HG03060 (cell line): ENCODE results near the gene CDKL5.

Source experiments
- ATAC-seq: cut with Tn5 transposase; IDR thresholded peaks from one replicate; pipeline ENCODE4 v1.9.1; 2021; ENCODE audit warnings: low read depth, moderate number of reproducible peaks; ENCODE audit not compliant: unreplicated experiment

The CDKL5 gene

DNA sequence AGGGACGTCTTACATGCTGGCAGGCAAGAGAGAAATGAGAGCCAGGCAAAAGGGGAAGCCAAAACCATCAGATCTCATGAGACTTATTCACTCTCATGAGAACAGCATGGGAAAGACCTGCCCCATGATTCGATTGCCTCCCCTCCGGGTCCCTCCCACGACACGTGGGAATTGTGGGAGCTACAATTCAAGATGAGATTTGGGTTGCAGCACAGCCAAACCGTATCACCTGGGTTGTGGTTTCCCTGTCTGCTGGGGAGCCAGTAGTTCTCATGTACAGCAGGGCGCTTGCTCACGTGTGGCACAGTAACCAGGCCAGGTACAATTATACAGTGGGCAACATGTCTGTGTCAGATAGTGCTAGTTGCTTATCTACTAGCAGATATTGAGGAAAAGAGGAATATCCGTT is 257.6 kb downstream of the CDKL5 start:
- ATAC-seq: no peak

DNA sequence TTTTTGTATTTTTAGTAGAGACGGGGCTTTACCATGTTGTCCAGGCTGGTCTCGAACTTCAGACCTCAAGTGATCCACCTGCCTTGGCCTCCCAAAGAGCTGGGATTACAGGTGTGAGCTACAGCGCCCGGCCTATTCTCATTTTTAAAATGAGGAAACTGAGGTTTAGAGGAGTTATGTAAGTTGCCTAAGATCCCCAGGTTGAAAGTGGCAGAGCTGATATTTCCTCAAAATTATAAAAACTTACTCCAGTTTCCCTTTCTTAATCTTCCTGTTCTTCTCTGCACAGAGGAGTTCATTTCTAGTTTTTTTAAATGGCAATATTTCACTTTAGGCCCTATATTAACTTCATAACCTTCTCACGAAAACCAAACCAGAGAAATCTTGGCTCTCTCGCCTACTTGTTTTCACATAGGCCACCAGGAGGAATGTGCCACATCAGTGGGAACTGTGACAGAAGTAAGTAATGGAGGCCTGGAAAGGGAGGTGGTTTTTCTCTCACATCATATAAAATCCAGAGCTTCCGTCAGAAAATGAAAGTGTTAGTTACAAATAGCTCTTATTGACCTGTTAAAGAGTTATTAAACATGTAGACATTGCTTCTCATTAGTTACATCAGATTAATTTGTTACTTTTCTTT is 262.6 kb downstream of the CDKL5 start:
- no peak for ATAC-seq

DNA sequence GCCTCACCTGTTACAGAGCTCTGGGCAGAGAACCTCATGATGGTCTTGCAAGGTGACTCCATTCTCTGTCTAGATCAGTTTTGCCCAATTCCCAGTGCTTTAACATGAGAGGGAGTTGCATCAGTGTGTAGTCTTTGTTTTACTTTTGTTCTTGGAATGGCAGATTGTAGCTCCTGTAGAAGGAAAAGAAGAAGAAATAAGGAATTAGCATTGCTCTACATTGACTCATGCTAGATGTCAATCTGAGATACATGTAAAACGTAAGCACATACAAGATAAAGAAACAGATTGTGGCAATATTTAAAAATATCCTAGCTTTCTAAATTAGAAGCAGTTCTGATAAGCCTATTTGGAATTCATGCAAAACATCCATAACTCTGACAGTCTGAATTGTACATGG is 266.0 kb downstream of the CDKL5 start:
- no peak for ATAC-seq

DNA sequence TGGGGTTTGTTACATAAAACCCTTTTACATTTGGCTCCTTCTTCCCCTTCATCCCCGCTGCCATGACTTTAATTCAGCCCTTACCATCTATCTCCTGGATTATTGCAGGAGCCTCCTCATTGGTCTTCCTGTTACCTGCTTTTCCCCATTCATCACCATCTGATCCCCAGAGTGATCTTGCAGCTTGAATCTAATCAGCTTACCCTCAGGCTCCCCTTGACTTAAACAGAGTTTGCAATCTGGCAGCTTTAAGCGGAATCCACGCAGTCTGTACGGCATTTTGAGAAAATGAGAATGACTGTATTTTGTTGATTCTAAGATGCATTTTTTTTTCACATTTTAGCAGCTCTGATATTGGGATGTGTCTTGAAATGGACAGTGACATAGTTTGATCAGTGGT is 267.1 kb downstream of the CDKL5 start:
- ATAC-seq: no peak

DNA sequence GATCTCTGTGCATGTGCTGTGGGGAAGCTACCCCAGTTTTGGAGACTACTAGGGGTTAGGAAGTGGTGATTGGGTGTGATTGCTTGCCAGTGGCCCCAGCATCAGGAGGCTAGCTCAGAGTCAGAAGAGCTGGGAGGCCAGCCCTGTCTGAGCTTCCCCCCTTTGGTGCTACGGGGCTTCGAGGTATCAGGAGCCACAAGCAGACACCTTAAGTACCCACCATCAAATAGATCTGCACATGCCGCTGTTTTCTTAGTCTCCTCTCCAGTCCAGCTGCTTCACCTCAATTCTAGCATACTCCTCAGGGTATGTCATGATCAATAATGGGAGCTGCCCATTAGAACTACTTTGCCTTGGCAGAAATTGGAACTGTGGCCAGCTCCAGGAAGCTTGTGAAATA is 271.2 kb downstream of the CDKL5 start:
- no peak for ATAC-seq

DNA sequence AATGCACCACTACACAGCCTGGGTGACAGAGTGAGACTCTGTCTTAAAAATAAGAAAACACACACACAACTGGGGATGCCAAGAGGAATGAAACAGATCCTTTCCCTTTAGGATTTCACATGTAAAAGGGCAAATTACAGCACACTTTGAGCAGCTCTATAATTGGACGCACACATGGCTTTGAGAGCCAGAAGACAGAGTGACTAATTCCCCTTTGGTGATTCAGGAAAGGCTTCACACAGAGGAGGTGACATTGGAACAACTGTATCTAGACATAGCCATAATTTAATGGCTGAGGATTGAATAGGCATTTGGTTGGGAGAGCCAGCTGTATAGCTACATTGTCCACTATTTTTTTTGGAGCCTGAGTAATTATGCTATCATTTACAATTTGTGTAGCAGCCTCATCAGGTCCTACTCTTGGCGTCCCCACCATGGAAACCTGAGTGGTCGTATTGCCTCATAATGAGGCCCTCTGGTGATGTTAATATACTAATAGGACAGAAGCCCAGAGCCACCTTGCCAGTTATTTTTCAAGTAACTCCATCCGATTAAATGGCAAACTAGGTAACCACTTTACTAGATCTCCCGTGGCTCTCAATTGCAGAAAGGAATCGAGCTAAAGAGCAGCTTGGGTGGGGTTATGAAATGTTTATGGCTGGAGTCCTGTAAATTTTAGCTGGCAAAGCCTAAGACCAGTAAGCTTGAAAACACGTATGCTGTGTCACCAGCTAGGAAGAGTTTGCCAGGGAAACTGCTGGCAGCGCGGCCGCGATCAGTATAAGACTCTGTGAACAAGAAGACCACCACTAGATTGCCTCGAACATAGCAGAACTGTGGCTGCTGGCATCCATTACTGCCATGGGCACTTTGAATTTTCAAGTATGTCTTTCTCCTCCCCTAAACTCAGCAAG is 273.6 kb downstream of the CDKL5 start:
- no peak for ATAC-seq

DNA sequence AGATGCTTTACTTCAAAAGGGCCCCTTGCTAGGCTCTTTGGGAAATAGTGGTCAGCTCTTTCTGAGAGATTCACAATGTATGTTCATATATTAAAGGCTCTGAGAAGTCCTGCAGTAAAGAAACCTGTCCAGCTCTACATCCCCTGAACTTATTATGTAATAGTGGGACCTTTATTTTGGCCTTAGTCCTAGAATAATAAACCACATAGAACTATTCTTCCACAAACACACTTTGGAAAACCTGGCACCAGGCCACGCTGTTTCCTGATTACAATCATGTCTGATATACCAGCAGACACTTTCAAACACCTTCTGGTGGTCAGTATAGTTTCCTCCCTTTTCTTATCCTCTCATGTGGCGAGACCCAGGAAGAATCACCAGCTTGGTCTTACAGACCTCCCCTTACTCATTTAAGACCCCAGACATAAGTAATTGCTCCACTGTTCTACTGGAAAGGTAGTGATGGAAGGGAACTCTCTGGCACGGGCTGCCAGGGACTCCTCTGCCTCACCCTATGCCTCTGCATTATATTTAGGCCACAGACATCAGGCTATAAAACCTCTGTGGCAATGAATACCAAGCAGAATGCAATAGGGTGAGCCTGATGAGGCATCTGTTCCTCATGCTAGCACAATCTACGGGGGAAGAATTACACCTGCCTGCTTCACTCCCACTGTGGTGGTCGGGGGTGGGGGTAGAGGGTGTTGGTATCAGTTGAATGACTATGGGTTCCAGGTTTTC is 276.4 kb downstream of the CDKL5 start:
- no peak for ATAC-seq

DNA sequence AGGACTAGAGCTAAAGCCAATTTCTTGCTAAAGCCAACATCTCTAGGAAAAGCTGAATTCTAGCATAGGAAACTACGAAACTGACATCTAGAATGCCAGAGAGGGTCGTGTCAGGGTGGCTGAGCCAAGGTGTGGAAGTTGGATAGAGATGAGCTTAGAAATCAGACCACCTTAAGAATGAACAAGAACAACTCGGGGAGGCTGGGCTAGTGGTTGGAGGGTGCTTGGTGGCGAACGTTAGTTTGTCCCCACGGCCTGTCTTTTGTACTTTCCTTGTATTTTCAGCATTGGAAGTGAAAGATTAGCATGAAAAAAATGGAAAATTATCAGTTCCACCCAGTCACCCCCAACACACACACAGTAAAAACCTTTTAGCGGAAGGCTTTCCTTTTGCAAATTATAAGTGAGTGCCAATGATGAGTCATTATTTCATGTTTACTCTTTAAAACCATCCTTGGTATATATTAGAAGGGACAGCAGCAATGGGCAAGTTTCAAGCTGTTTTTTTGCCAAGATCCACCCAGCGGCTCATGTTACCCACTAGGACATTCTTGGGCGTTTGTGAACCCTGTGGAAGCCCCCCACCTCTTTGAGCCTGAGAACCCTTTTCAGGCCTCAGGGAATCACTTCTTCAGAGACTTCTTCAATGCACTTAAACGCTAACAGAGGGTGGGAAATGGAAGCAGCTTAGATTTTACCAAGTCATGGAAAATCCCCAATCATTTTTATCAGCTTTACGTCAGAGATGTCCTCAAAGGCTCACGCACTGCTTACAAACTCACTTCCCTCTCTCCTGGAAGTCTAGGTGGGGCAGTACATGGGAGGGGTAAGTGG is 277.2 kb downstream of the CDKL5 start:
- no peak for ATAC-seq
